C4-2B (cell line): ENCODE measurements around the gene COQ4.

Source experiments
- H3K27ac ChIP-seq: fragments of 450-650 bp; 2 replicates; pipeline ENCODE4 v1.5.1; 2017
- CTCF ChIP-seq: fragments of 450-650 bp; conservative IDR thresholded peaks from 2 replicates; pipeline ENCODE4 v1.5.1; 2017; ENCODE audit warnings: mild to moderate bottlenecking
- ZFX ChIP-seq: fragments of 450-650 bp; IDR thresholded peaks from 2 replicates; pipeline ENCODE4 v1.6.1; 2017

Gene COQ4

GRCh38 chr9:128294142-128294541, 28.5 kb upstream of the COQ4 start:
- H3K27ac ChIP-seq = no peak overlapping the region
- TF ChIP-seq ZFX (no peak), CTCF (no peak)

GRCh38 chr9:128296340-128297220, 26.1 kb upstream of the COQ4 start:
- no peak overlapping the region for H3K27ac ChIP-seq
- TF ChIP-seq CTCF (no peak), ZFX (no peak)

GRCh38 chr9:128297221-128297773, 25.3 kb upstream of the COQ4 start:
- TF ChIP-seq ZFX (no peak), CTCF (no peak)
- H3K27ac ChIP-seq = no peak overlapping the region

- H3K27ac ChIP-seq = no peak overlapping the region
- TF ChIP-seq ZFX (no peak), CTCF (no peak)
Measured at GRCh38 chr9:128298535-128299482, 23.8 kb upstream of the COQ4 start.

- TF ChIP-seq ZFX (no peak), CTCF (no peak)
- H3K27ac ChIP-seq = no peak overlapping the region
Measured at GRCh38 chr9:128304136-128304970, 18.3 kb upstream of the COQ4 start.

GRCh38 chr9:128304971-128305288, 17.7 kb upstream of the COQ4 start:
- no peak overlapping the region for H3K27ac ChIP-seq
- no peak for TF ChIP-seq CTCF
- TF ChIP-seq ZFX = no peak
